Measurements from ENCODE around the gene GRM5.
"Not testable (repeated sequence)": the region's sequence is repeated elsewhere in the genome, so short reads cannot be mapped to it uniquely, and the experiment has no call there.

GRM5 gene
- 0 to 0.10 reads per million in 2 donors for total RNA-seq

DNA sequence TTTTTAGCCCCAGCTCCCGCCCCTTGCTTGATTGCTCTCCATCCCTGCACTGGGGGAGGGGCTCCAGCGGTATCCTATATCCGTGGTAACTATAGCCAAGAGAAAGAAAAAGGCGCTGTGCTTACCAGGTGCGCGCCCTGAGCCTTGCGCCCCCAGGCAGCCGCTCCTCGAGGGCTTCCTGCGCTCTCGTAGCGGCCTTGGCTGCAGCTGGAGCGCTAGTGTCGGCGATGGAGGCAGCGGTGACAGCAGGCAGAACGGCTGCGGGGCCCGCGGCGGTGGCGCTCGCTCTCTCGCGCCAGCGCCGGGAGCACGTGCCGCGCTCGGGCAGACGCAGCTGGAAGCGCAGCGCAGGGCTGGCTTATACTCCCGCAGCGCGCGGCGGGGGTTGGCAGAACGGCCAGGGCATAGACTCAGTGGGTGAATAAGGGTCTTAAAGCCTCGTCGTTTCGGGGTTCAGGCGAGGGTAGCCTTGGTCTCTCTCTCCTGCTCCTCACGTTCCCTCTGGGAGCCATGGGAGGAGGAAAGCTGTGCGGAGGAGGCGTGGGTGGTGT lies at the start of gene GRM5:
Gene GRM5 (minus strand): TSS at position 332 of the 551 bp plus-strand sequence. CDS start 18,110 bp downstream, outside the sequence.
- not testable (repeated sequence) for DNase-seq

DNA sequence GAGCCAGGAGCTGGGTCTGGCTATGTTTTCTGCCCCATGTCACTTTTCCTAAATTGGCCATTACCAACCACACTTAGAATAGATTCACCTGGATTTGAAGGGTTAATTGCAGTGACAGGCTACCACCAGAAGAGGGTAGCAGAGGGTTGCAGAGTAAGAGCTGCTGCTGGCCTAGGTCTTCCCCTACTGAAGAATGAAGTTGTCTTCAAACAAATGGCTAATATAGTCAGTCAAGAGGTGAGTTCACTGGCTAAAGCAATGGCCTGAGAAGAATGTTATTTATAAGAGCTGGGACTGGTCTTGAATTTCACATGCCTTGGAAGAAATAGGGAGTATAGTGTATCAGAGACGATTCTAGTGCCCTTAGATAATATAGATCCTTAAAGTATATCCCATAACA lies 32.2 kb upstream of the GRM5 start:
- not testable (repeated sequence) for DNase-seq

- not testable (repeated sequence) for DNase-seq
These were observed 28.0 kb upstream of the GRM5 start for GRCh38 chr11:89093806-89094205.

DNA sequence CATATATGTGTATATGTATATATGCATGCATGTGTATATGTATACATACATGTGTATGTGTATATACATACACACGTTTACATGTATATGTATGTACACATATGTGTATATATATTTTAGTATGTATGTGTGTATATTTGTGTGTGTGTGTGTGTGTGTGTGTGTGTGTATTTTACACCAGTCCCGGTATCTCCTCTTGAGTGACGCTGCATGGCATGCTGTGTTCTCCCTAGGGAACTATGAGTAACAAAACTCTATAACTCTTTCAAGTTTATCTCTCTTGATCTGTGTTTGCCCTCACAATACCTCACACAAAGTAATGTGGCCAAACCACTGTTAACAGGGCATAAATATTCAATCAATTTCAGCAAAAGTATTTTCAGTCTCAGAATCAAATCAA lies 19.2 kb upstream of the GRM5 start:
- DNase-seq = not testable (repeated sequence)

DNA sequence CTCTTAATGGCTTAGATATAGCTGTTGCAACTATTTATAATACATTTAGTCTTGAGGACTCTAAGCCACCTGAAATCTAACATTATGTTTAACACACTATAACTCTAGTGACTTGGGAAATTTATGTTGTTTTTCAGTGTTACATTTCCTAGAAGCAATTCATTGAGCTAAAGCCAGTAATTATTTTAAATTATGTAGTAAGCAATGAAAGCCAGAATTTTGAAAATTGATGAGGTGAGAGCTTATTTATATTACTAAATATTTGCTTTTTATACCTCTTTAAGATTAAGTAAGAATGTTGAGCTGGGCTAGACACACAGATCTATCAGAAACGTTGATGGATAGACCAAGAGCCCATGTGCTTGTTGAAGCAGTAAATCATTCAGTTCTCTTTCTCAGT lies 5.1 kb upstream of the GRM5 start:
- not testable (repeated sequence) for DNase-seq

DNA sequence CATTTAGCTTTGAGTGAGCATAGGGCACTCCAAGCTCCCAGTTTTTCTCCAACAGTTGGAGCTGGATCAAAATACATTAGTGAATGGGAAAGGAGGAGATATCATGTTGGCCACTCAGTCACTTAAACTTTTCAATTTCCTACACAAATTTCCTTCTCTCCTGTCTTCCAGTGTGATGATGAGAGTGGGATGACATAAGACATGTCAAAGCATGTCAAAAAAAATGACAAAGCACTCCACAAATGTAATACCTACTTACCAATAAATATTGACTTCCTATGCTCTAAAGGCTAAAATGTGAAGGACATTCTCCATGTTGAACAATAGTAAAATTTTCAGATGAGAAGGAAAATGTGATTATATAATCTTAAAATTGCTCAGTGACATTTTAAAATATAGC lies 1.5 kb upstream of the GRM5 start:
- DNase-seq = no peak

- DNase-seq = no peak
These were observed 716 bp downstream of the GRM5 start for GRCh38 chr11:89065066-89065465.

GRCh38 chr11:89063481-89063951 lies 2.3 kb downstream of the GRM5 start:
- DNase-seq = not testable (repeated sequence)

DNA sequence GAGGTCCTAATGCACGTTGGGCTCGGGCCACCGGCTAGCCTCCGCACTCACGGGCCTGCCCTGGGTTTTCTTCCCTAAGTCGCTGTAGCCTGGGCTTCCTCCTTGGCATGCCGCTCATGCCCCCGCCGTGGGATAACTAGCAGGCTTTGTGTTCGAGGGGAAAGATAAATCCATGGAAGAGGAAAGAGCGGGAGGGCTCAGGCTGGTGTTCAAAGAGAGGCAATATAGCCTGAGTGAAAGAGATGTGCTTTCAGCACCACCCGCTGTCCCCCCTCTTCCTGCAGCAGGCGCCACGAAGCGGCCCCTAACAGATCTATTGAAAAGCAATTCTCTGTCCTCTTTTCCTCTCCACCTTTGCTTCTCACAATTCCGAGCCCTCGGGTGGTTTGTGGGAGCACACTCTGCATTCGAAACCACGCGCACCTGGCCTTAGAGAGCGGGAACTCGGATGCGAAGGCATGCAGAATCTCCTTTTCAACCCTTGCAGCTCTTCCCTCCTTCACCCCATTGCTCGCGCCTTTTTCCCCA lies 2.9 kb downstream of the GRM5 start:
- DNase-seq = not testable (repeated sequence)

GRCh38 chr11:89061839-89062238 lies 3.9 kb downstream of the GRM5 start:
- DNase-seq = not testable (repeated sequence)

DNA sequence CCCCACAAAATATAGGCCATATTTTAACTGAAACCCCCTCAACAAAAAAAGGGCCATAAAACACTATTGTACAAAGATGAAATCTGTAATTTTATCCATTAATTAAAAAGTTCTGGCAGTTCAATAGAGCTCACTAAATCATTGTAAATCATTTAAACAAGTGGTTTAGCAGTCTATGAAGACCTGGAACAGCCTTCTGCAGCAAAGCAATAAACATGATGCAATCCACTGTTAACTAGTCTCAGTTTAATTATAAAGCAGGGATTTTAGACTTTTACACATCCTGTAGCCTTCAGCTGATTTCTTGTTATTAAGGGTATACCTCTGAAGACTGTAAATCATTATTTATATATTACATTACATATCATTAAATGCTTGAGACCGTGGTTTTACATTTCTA lies 8.4 kb downstream of the GRM5 start:
- not testable (repeated sequence) for DNase-seq

GRCh38 chr11:89052220-89052619 lies 13.6 kb downstream of the GRM5 start:
- no peak for DNase-seq

- DNase-seq = not testable (repeated sequence)
These were observed 18.6 kb downstream of the GRM5 start for GRCh38 chr11:89047159-89047558.

DNA sequence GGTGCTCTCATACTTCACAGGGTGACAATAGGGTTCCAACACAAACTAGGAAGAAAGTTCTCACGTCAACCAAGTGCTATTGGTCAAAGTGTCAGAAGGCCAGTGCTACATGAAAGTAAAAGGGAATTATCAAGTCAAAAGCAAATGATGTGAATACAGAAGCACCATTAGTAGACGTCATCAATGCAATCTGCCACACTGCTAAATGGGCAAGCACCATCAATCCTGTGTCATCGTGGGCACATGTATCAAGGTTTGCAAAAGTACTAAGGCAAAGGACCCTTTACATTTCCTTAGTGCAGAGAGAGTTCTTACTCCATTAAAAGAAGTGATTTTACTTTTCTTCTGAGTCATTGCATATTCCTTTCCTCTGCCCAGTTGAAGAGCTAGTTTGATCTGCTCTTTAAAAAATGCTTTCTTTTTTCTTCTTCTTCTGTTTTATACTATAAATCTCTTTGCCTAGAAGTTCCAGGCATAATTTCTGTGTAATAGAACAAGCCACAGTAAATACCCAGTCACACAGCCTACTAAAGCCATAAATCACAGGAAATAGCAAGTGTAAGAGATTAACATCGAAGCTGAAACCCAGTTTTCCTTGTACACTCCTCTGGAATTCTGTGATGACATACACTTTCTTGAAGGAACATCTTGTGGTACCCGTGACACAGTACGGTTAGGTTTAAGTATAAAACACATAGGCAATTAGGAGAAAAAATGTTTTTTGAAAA lies 21.8 kb downstream of the GRM5 start:
- not testable (repeated sequence) for DNase-seq

DNA sequence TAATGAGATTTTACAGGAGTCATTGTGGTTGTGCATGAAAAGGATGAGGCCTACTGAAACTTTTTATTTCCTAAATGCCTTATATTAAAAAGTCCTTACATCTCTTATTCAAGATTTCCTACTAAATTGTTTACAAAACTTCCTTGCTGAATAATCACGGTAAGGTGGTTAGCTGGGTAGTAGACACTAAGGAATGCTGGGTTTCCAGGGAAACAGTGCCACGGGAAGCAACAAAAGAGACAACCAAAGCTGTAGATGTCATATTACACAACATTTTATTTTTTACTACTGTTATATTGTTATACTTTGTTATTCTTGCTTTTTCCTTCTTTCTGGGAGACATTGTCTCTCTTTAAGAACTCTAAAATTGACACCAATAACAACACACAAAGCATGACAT lies 36.1 kb downstream of the GRM5 start:
- not testable (repeated sequence) for DNase-seq

DNA sequence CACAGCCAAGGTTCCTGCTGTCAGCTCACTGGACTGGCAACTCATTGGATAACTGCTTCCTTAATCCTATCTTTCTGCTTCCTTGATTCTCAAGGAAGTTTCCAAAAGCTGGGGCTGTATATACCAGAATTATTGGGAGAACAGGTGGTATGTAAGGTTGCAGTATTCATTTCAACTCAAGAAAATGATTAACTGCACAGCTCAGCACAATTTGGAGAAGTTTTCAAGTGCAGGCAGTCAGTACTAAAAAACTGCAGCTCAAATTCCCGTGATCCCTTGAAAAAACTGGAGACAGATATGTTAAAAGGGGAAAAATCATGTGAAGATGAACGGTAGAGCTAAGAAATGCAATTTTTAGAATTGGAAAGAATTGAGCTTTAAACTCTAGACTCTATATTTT lies 44.4 kb downstream of the GRM5 start:
- no peak for DNase-seq

DNA sequence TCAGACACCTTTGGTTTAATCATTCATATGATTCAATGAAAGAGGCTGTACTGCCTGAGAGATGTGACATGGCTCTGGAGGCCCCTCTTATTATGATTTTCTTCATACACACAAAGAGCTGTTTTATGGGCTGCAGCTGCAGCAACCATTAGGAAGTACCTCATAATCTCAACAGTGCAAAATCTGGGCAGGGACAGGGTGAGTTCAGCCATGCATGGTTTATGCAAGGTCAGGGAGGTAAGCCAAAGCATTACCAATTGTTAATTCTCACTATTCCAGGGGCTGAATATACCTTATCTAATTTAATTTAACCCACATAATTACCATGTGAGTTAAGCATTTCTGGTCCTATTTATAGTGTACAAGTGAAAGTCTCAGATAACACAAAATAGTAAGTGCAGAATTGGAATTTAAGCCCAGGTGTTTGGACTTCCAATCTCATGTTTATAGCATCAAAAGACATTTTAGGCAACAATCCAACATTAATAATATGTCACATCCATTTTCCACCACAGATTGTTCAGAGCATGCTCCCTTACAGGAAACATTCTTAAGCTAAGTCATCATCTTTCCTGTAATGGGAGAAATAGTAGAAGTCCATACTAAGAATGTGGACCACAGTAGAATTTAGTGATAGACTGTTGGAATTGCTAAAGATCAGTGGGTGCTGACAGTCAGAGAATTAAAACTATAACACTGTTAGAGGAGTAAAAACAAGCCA lies 45.8 kb downstream of the GRM5 start:
- not testable (repeated sequence) for DNase-seq

GRCh38 chr11:89016214-89016613 lies 49.6 kb downstream of the GRM5 start:
- no peak for DNase-seq

DNA sequence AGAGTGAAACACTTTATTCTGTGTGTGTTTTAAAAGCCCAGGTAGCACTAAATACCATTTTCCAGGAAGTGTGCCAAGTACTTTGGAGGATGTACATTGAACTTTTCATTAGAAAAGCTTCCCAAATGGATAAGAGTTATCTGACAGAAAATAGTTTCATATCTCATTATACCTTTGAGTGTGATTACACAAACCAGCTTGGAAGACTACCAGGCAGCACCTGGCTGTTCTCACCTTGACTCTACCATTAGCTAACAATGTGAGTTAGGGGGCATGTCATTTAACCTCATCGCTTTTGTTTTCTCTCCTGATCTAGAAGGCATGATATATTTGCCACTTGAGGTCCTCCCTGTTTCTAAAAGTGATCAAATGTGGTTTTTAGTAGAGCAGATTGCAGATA lies 50.2 kb downstream of the GRM5 start:
- DNase-seq = no peak

DNA sequence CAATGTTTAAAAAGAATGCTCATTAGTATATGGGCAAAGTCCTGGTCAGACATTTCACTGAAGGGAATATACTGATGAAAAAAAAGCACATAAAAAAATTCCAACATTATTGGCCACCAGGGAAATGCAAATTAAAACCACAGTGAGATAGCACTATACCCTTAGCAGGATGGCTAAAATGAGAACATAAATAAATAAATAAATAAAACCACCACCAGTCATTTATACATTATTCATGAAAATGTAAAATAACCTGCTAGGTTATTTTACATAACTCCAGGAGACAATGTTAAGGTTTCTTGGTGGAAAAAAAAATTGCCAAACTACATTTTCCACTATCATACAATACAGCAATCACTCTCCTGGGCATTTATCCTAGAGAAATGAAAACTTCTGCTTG lies 64.9 kb downstream of the GRM5 start:
- DNase-seq = not testable (repeated sequence)

GRCh38 chr11:88979641-88980040 lies 86.1 kb downstream of the GRM5 start:
- DNase-seq = no peak

GRCh38 chr11:88978992-88979391 lies 86.8 kb downstream of the GRM5 start:
- DNase-seq = not testable (repeated sequence)

DNA sequence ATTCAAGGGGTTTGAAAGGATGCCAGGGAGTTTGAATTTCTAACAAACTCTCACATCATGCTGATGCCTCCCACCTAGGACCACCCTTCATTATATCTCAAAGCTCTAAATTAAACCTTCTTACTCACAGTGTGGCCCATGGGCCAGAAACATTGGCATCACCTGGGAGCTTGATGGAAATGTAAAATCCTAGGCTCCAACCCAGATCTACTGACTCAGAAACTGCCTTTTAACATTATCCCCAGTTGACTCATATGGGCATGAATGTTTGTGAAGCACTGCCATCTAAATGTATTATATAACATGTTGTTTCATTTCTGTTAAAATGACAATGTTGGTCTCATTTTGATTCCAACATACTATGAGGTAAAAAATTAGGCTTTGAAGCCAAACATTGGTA lies 90.3 kb downstream of the GRM5 start:
- DNase-seq = not testable (repeated sequence)
